MM.1S (cell line): ENCODE data around the gene ENDOV.

Experiments used
- EZH2phosphoT487 ChIP-seq: fragments of 300-600 bp; sonication (generic); IDR thresholded peaks from 2 replicates; pipeline ENCODE4 v1.6.1; 2018; ENCODE audit warnings: antibody characterized with exemption, low read length
- TF ChIP-seq, protein P1 (sequence below): fragments of 300-600 bp; sonication (generic); IDR thresholded peaks from 2 replicates; pipeline ENCODE4 v1.5.1; 2016; ENCODE audit warnings: antibody characterized with exemption, low read length, mixed read lengths

- TF ChIP-seq, protein P1, sequence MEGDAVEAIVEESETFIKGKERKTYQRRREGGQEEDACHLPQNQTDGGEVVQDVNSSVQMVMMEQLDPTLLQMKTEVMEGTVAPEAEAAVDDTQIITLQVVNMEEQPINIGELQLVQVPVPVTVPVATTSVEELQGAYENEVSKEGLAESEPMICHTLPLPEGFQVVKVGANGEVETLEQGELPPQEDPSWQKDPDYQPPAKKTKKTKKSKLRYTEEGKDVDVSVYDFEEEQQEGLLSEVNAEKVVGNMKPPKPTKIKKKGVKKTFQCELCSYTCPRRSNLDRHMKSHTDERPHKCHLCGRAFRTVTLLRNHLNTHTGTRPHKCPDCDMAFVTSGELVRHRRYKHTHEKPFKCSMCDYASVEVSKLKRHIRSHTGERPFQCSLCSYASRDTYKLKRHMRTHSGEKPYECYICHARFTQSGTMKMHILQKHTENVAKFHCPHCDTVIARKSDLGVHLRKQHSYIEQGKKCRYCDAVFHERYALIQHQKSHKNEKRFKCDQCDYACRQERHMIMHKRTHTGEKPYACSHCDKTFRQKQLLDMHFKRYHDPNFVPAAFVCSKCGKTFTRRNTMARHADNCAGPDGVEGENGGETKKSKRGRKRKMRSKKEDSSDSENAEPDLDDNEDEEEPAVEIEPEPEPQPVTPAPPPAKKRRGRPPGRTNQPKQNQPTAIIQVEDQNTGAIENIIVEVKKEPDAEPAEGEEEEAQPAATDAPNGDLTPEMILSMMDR = no peak
- TF ChIP-seq EZH2phosphoT487 = no peak
These were observed 1.0 kb upstream of the ENDOV start for GRCh38 chr17:80413771-80414507.
